GM19035 (cell line): ENCODE data around the gene GEMIN5.
"Not testable (repeated sequence)": the region's sequence is repeated elsewhere in the genome, so short reads cannot be mapped to it uniquely, and the experiment has no call there.

Experiments used
- ATAC-seq: cut with Tn5 transposase; IDR thresholded peaks from one replicate; pipeline ENCODE4 v1.9.1; 2021; ENCODE audit not compliant: unreplicated experiment

The GEMIN5 gene

GRCh38 chr5:154945695-154946301, 7.8 kb upstream of the GEMIN5 start:
- no peak for ATAC-seq

DNA sequence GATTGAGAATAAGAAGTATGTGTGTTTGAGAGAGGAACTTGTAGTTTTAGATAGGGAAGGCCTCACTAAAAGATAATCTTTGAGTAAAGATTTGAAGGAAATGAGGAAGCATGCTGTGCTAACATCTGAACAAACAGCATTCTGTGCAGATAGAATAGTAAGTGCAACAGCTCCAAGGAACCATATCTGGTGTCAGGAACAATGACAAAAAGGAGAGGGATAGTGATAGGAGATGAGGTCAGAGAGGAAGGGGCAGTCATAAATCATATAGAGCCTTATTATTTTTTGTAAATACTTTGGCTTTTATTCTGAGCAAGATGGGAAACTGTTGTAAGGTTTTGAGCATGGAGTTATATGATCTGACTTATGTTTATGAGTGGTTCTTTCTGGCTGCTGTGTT, 6.7 kb upstream of the GEMIN5 start:
- no peak for ATAC-seq

- no peak for ATAC-seq
Observed at GRCh38 chr5:154943527-154943926, 5.5 kb upstream of the GEMIN5 start.

DNA sequence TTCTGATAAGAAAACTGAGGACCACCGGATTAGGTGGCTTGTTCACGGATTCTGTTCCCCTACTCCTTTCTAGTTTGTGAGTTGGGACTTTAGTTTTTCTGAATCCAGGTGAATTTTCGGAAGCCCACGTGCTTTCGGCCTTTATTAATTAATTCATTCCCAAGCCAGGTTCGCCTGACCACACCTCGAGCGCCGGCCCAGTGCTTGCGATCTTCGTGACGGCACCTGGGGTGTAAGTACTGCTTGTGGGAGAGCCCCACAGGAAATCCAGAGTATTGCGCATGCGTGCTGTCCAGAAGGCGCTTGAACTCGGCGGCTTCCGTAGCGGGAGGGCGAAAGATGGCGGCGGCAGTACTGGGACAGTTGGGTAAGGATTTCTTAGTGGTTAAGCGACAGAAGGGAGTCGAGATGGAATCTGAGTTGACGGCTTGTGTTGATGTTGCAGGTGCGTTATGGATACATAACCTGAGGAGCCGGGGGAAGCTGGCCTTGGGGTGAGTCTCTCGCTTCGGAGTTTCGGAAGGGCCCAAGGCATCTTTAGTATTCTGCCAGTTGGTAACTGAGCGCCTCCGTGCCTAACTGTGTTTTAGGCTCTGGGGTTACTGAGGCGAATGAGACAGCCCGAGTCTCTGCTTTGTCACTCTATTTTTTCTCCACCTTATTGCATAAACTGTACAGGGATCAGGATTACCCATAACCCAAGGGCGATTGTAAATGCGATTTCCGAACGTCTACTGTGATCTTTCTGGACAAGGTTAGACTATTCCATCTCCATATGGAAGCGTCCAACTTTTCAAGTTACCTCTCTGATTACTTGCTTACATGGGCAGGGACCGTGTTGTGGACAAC, 3.0 kb upstream of the GEMIN5 start, which contains the start of gene MRPL22:
MRPL22 (plus strand) TSS at position 302 of the 849 bp plus-strand sequence; CDS start at position 340, 38 bp downstream.
- ATAC-seq, result peak; percentile 55

DNA sequence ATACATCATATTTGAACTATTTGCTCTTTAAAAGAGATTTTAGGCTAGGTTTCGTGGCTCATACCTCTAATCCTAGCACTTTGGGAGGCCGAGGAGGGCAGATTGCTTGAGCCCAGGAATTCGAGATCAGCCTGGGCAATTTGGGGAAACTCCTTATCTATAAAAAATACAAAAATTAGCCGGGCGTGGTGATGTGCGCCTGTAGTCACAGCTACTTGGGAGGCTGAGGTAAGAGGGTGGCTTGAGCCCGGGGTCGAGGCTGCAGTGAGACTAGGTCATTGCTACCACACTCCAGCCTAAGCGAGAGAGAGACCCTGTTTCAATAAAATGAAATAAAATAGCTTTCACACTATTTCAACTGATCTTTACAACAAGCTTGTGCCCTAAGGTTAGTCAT, 2.4 kb upstream of the GEMIN5 start:
- ATAC-seq, result no peak

DNA sequence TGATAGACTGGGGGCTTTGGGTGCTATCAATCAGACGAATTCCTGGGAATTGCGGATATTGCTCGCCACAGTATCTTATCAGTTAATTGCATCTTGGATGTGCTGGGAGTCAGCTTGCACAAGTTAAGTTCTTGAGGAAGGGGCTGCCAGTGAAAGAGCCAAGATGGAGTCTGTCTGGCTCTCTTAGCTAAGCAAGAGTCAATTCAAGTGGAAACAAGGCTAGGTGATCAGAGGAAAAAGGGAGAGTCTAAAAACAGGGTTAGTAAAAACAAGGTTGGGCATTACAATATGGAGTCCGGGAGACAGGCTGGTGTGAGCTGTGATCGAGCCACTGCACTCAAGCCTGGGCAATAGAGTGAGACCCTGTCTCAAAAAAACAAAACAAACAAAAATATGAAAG, 1.4 kb upstream of the GEMIN5 start:
- not testable (repeated sequence) for ATAC-seq

DNA sequence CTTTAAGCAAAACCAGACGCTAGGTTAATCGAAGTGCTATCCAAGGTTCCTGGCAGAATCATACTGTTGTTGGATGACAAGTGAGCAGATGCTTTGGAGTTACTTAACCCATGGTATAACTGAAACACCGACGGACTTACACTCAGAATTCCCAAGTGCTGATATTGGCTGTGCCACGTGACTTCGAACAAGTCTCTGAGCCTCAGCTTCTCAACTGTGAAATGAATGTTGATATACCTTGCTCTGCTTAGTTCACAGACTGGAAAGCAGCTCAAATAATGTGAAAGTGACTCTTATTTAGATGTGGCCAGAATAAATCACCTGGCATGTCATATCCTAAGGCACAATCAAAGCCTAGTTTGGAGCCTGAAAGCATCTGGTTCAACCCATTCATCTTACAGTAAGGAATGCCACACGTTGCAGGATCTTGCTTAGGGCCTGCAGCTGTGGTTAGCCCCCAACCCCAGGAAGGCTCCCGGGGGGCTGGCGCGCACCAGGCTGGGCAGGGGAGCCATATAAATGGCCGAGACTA, 759 bp downstream of the GEMIN5 start:
- ATAC-seq, result no peak

GRCh38 chr5:154934881-154935280, 3.1 kb downstream of the GEMIN5 start:
- no peak for ATAC-seq

DNA sequence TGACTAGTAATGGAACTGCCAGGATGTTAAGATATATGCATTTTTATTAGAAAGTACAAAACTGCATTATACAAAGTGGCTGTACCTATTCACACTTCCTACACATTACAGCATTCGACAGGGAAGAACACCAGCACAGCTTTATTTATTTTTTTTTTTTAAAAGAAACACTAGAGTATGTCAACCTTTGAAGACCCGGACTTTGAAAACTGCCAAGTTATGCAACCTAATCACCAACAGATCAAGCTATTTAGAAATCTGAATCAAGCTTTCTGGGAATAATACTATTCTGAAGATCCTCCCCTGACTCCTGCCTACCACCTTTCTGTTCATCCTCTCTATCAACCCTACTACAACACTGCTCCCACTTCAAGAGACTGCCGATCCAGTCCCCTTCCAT, 4.5 kb downstream of the GEMIN5 start:
- no peak for ATAC-seq

GRCh38 chr5:154923441-154924430, 14.3 kb downstream of the GEMIN5 start:
- no peak for ATAC-seq

GRCh38 chr5:154917757-154918156, 20.3 kb downstream of the GEMIN5 start:
- no peak for ATAC-seq

DNA sequence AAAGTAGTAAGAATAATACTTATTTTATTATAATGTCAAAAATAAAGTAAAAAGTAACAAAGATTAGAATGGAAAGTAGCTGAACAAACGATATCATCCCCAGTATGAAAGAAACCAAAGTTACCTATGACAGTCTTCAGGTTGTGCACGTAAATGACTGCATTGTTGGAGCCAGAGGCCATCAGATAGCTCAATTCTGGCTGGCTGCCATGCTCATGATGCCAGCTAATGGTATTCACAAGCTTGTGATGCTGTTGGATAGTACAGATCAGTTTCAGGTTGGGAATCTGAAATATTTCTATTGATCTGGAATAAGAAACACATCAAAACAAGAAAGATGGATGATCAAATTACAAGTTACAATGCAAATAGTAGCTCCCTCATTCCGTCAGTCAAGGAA, 21.1 kb downstream of the GEMIN5 start:
- no peak for ATAC-seq

GRCh38 chr5:154905601-154906000, 32.4 kb downstream of the GEMIN5 start:
- not testable (repeated sequence) for ATAC-seq

DNA sequence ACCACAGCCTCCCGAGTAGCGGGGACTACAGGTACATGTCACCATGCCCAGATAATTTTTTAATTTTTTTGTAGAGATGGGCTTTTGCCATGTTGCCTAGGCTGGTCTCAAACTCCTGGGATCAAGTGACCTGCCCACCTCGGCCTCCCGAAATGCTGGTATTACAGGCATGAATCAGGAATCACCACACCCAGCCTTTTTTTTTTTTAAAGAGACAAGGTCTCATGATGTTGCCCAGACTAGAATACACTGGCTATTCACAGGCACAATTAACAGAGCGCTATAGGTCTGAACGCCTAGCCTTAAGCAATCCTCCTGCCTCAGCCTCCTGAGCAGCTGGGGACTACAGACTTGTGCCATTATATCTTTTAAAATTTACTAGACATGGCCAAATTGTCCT, 36.1 kb downstream of the GEMIN5 start:
- ATAC-seq, result no peak

- ATAC-seq, result no peak
Observed at GRCh38 chr5:154901276-154901675, 36.7 kb downstream of the GEMIN5 start.

DNA sequence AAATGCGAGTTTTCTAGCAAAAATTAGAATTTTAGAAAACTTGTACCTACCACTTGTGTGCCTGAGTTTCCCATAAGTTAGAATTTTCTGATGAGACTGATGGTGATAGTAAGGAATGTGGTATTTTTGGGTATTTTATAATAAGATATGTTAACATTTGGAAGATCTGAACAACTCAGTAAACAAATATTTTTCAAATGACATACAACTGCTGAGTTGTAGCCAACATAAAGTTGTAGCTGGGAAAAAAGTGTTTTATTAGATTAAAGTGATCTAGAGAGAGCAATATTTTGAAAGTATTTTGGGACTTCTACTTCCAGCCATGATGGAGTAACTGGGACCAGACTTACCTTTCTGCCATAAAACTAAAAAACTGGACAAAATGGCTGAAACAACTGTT, 37.9 kb downstream of the GEMIN5 start:
- no peak for ATAC-seq

DNA sequence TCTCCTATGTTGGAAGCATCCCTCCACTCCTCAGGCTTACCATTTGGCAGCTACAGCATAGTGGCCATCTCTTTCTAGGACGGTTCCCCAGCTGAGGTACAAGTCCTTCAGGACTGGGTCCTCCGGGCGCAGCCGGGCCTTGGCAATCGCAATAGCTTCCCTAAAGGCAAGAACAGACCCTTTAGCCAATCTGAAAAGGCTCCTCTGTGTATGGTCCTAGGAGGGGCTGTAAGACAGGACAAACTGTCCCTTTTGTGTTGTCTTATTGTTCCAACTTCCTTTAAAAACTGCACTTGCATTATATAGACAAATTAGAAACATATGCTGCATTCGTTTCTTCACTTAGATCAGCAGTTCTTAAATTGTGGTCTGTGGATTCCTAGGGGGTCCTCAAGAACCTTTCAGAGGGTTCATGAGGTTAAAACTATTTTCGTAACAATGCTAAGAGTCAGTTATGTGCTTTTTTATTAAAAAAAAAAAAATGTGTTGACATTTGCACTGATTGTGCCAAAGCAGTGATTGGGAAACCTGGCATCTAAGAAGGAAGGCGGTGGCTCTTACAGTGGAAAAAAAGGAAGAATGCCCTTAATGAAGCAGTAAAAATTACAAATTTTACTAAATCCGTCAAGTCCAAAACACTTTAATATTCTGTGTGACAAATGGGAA, 38.7 kb downstream of the GEMIN5 start:
- no peak for ATAC-seq

DNA sequence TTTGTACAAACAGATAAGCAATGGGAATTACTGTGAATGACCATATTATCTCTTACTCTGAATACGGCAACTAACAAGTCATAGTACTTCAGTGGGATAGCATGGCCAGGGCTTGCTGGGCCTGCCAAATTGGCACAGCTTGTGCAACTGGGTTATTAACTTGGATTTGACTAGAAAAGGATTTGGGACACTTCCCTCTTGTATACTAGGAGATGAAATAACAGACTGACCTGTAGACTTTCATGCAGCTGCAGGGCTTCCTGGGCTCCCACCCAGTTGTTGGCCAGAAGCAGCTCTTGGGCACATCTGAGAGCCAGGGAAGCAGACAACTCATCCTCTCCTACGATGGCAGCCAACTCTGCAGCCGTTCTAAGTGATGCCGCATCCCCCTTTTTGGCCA, 39.8 kb downstream of the GEMIN5 start:
- no peak for ATAC-seq

DNA sequence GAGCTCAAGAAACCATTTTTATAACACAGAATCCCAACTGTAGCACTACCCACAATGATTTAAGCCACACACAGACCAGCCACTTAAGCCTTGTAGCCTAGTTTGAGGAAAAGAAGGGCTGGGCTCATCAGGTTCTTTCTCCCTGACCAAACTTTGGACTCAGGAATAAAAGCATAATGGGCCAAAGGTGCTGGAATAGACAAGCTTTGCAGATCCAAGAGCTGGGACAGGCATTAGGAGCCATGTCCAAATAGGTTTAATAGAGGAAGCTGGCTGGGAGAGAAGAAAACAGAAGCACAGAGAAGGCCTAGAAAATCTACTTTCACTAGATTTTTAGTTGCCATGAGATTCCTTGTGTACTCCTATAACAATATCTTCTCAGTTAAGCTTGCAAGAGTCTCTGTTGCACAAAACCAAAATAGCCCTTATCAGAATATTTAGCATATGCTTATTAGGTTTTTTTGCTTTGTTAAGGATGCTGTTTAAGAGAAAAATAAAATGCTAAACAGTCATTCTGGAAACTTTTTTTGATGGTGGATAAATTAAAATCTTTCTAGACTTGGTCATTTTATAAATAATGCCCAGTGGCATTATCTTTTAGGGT, 41.3 kb downstream of the GEMIN5 start:
- ATAC-seq, result no peak
